HepG2 (cell line): ENCODE results near the gene OR2B2. TPM values are rescaled to one million over a fixed set of nuclear protein-coding genes. Genes with fewer than 3 reads are reported as not detected.

ENCODE experiments used
- CBFB ChIP-seq: sonication (generic); formaldehyde crosslinking; IDR thresholded peaks from 2 replicates; pipeline ENCODE4 v1.4.0; 2020; ENCODE audit warnings: missing genetic modification reagents
- DNMT1 ChIP-seq: sonication (generic); formaldehyde crosslinking; IDR thresholded peaks from 2 replicates; pipeline ENCODE4 v1.5.1; 2020; ENCODE audit warnings: mild to moderate bottlenecking, missing genetic modification reagents
- FOXK2 ChIP-seq: fragments of 450-650 bp; IDR thresholded peaks from 2 replicates; pipeline ENCODE4 v1.6.1; 2016
- IKZF4 ChIP-seq: sonication (generic); formaldehyde crosslinking; IDR thresholded peaks from 2 replicates; pipeline ENCODE4 v1.5.1; 2020; ENCODE audit warnings: borderline replicate concordance, mild to moderate bottlenecking, low read depth, missing genetic modification reagents; ENCODE audit errors: not compliant biosample characterization
- NCOR1 ChIP-seq: fragments of 200-600 bp; sonication (generic); IDR thresholded peaks from 2 replicates; pipeline ENCODE4 v1.7.0; 2017; ENCODE audit warnings: antibody characterized with exemption, low read length, borderline replicate concordance
- TBP ChIP-seq: sonication (generic); formaldehyde crosslinking; IDR thresholded peaks from 2 replicates; pipeline ENCODE4 v1.5.0; 2020; ENCODE audit warnings: missing genetic modification reagents
- ZNF10 ChIP-seq: sonication (generic); formaldehyde crosslinking; IDR thresholded peaks from 2 replicates; pipeline ENCODE4 v1.4.0; 2020; ENCODE audit warnings: mild to moderate bottlenecking, low read depth, missing genetic modification reagents, borderline replicate concordance
- ZNF432 ChIP-seq: sonication (generic); formaldehyde crosslinking; IDR thresholded peaks from 2 replicates; pipeline ENCODE4 v1.5.0; 2020; ENCODE audit warnings: missing genetic modification reagents, mild to moderate bottlenecking, borderline replicate concordance
- ZNF556 ChIP-seq: sonication (generic); formaldehyde crosslinking; IDR thresholded peaks from 2 replicates; pipeline ENCODE4 v1.4.0; 2020; ENCODE audit warnings: mild to moderate bottlenecking, missing genetic modification reagents, borderline replicate concordance
- polyA plus RNA-seq, 8 experiments: library from polyadenylated mRNA; depleted of rRNA in 3 of 8; stranded (reverse) in 7 of 8; unstranded in 1 of 8; fragments of >200 nt; fragmentation: Illumina TruSeq in 4 of 8; extraction: Trizol in 4 of 8; gene quantifications; 2 replicates each; pipeline versions ENCODE4 v1.2.1 to v1.2.3, GENCODE V29; 2011 to 2016; ENCODE audit warnings: low read depth in 4 of 8, missing spikeins in 1 of 8, mixed read lengths in 1 of 8; ENCODE audit not compliant: insufficient read depth in 1 of 8
- total RNA-seq, 5 experiments: library from RNA; depleted of rRNA; stranded (reverse); fragments of >200 nt; fragmentation: Illumina TruSeq; extraction: Trizol; gene quantifications; 2 replicates each; pipeline ENCODE4 v1.2.3, GENCODE V29; 2016; ENCODE audit warnings: low read depth in 1 of 5
- TF ChIP-seq, protein P1 (sequence below), 2 experiments: fragments of 450-650 bp in 1 of 2; sonication (generic) in 1 of 2; formaldehyde crosslinking in 1 of 2; IDR thresholded peaks; 2 replicates each; pipeline versions ENCODE4 v1.6.1 to v1.8.0; 2016 to 2022; ENCODE audit warnings: antibody characterized with exemption in 1 of 2, mild to moderate bottlenecking in 1 of 2, missing genetic modification reagents in 1 of 2
- TF ChIP-seq, protein P2 (sequence below): sonication (generic); formaldehyde crosslinking; IDR thresholded peaks from 2 replicates; pipeline ENCODE4 v1.8.0; 2022; ENCODE audit warnings: mild to moderate bottlenecking, missing genetic modification reagents, moderate library complexity
- TF ChIP-seq, protein P3 (sequence below): sonication (generic); formaldehyde crosslinking; IDR thresholded peaks from 2 replicates; pipeline ENCODE4 v1.8.1; 2023; ENCODE audit warnings: mild to moderate bottlenecking, missing genetic modification reagents
- TF ChIP-seq, protein P4 (sequence below): sonication (generic); formaldehyde crosslinking; IDR thresholded peaks from 2 replicates; pipeline ENCODE4 v1.4.0; 2020; ENCODE audit warnings: missing genetic modification reagents

Gene OR2B2
- total and polyA plus RNA-seq, 2 of the 13 experiments (the other 11 are each of a cell fraction or from before 2014, with no cell fraction given) = not detected

DNA sequence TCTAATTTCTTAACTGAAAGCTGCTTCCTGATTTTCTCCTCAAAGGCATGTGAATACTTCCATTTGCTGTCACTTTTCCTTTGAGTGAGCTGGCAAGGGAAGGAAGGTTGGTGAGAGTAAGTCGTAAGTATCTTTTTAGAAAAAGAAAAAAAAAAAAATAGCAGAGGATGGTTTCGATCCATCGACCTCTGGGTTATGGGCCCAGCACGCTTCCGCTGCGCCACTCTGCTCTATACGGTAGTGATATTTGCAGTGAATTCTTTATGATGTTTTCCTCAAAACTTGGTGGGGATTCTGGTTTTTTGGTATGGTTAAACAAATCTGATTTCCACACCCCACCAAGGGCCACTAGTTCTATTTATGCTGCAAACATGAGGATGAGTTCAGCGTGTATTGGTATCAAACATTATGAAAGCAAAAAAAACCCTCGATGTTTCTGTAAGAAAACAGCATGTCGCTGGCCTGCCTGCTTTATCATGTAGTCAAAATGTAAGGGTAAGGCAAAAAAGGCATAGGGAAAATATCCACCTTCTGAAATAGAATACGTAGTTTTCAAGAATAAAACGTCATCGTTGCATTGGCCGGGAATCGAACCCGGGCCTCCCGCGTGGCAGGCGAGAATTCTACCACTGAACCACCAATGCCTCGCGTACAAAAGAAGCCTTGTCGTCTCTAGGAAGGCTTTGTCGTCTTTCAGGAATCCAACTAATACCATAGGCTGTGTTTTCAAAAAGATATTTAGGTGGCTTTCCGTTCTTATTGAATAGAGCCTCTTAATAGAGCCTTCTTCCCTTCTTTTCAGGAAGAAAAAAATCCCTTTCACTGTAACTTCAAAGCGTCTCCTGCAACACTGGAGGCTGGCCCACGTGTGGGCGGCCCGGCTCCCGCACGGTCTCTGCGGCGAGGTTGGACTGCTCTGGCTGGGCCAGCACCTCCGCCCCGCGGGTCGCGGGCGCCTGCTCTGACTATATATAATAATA, 9.6 kb downstream of the OR2B2 start (continued):
- TF ChIP-seq, protein P1, sequence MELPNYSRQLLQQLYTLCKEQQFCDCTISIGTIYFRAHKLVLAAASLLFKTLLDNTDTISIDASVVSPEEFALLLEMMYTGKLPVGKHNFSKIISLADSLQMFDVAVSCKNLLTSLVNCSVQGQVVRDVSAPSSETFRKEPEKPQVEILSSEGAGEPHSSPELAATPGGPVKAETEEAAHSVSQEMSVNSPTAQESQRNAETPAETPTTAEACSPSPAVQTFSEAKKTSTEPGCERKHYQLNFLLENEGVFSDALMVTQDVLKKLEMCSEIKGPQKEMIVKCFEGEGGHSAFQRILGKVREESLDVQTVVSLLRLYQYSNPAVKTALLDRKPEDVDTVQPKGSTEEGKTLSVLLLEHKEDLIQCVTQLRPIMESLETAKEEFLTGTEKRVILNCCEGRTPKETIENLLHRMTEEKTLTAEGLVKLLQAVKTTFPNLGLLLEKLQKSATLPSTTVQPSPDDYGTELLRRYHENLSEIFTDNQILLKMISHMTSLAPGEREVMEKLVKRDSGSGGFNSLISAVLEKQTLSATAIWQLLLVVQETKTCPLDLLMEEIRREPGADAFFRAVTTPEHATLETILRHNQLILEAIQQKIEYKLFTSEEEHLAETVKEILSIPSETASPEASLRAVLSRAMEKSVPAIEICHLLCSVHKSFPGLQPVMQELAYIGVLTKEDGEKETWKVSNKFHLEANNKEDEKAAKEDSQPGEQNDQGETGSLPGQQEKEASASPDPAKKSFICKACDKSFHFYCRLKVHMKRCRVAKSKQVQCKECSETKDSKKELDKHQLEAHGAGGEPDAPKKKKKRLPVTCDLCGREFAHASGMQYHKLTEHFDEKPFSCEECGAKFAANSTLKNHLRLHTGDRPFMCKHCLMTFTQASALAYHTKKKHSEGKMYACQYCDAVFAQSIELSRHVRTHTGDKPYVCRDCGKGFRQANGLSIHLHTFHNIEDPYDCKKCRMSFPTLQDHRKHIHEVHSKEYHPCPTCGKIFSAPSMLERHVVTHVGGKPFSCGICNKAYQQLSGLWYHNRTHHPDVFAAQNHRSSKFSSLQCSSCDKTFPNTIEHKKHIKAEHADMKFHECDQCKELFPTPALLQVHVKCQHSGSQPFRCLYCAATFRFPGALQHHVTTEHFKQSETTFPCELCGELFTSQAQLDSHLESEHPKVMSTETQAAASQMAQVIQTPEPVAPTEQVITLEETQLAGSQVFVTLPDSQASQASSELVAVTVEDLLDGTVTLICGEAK (IDR thresholded peaks at IDR 0.05) = 0 out of 2 replicates have a peak, but pooled peaks have one; percentile 2
- TF ChIP-seq, protein P1 (CRISPR knock-in tag; IDR thresholded peaks at IDR 0.05) = peak; percentile 53; the same call in 1 of the 2 replicates
- TF ChIP-seq CBFB (CRISPR knock-in tag) (peak; percentile 48; the same call in 1 of the 2 replicates), ZNF432 (CRISPR knock-in tag) (no peak), DNMT1 (no peak), ZNF10 (CRISPR knock-in tag) (no peak), NCOR1 (peak; percentile 71; the same call in 1 of the 2 replicates), FOXK2 (no peak), TBP (0 out of 2 replicates have a peak, but pooled peaks have one; percentile 64), ZNF556 (CRISPR knock-in tag) (0 out of 2 replicates have a peak, but pooled peaks have one; percentile 46), IKZF4 (CRISPR knock-in tag) (no peak)
- TF ChIP-seq, protein P2, sequence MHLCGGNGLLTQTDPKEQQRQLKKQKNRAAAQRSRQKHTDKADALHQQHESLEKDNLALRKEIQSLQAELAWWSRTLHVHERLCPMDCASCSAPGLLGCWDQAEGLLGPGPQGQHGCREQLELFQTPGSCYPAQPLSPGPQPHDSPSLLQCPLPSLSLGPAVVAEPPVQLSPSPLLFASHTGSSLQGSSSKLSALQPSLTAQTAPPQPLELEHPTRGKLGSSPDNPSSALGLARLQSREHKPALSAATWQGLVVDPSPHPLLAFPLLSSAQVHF (CRISPR knock-in tag) = no peak
- TF ChIP-seq, protein P3, sequence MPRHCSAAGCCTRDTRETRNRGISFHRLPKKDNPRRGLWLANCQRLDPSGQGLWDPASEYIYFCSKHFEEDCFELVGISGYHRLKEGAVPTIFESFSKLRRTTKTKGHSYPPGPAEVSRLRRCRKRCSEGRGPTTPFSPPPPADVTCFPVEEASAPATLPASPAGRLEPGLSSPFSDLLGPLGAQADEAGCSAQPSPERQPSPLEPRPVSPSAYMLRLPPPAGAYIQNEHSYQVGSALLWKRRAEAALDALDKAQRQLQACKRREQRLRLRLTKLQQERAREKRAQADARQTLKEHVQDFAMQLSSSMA (CRISPR knock-in tag) = 0 out of 2 replicates have a peak, but pooled peaks have one; percentile 70
- TF ChIP-seq, protein P4, sequence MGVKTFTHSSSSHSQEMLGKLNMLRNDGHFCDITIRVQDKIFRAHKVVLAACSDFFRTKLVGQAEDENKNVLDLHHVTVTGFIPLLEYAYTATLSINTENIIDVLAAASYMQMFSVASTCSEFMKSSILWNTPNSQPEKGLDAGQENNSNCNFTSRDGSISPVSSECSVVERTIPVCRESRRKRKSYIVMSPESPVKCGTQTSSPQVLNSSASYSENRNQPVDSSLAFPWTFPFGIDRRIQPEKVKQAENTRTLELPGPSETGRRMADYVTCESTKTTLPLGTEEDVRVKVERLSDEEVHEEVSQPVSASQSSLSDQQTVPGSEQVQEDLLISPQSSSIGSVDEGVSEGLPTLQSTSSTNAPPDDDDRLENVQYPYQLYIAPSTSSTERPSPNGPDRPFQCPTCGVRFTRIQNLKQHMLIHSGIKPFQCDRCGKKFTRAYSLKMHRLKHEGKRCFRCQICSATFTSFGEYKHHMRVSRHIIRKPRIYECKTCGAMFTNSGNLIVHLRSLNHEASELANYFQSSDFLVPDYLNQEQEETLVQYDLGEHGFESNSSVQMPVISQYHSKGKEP (CRISPR knock-in tag) = peak; percentile 84; the same call in 1 of the 2 replicates
